NCI-H460 (cell line): ENCODE results near the gene ATXN8OS. TPM values are rescaled to one million over a fixed set of nuclear protein-coding genes. Genes with fewer than 3 reads are reported as not detected.
A peak's percentile ranks its signal among the peaks of the same experiment; 100 is the strongest.
"Not testable (repeated sequence)": the region's sequence is repeated elsewhere in the genome, so short reads cannot be mapped to it uniquely, and the experiment has no call there.

Source experiments
- DNase-seq: peaks from one replicate; pipeline ENCODE4 v3.0.0-alpha.2; 2016; ENCODE audit warnings: low read depth; ENCODE audit errors: extremely low read depth
- polyA plus RNA-seq: library from polyadenylated mRNA; depleted of rRNA; stranded (reverse); fragments of >200 nt; gene quantifications from 2 replicates; pipeline ENCODE4 v1.2.3, GENCODE V29; 2014; cell fraction: nucleus; rRNA removed
- total RNA-seq: library from RNA; depleted of rRNA; stranded (reverse); fragments of >200 nt; shearing (Covaris generic); gene quantifications from 2 replicates; pipeline ENCODE4 v1.2.3, GENCODE V29; 2014; rRNA removed

The ATXN8OS gene
- total RNA-seq: not detected in 2 replicates
- not detected in 2 replicates for polyA plus RNA-seq

DNA sequence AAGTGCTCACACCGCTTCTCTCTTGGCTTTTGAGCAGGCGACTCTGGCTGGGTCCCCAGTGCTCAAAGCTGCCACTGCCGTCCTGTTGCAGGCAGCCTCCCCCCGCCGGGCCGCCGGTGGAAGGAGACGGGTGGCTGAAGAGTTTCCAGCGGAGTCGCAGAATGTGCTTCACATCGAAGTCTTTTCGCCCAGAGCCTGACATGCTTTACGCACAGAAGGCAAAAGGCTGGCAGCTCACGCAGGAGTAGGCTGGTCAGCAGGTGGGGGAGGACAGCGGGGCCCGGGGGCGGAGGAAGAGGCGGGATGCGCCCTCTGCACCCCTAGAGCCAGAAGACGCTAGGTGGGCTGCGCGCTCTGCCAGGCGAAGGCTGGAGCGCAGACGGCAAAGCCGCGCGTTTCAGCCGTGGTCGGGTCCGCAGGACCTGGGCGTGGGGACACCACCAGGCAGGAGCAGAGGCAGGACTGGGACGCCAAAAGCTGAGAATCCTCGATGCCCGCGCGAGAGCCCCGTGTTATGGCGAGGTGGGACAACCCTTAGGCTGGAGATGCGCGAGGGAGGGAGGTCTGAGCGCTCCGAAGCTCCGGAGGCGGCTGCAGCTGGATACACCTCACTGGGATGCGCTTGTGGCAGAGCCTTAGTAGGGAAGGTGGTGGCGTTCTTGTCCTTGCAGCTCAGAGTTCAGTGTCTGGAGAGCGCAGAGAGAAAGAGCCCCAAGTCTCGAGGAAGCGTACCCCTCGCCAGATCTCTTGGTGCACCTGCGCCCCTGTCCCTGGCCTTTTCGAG is at the start of gene ATXN8OS:
Gene ATXN8OS, plus strand, starts transcription at position 329 of the 784 bp plus-strand sequence.
- DNase-seq: no peak

DNA sequence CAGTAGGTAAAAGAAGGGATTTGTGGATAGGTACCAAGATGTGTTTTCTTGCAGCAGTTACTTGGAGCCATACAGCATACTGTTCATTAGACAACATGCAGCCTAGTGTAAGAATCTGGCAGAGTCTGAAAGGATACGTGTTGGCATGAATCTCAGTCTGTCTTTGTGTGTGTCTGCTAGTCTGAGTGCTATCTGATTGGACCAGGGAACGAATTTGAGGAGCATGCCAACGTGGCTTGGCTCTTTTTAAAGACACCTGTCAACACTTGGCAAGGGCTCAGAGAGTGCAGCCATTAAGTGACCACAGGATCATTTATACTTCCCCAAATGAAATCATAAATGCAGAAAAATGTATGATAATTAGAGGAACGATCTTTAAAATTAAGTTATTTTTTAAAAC is 27.6 kb upstream of the ATXN8OS start:
- DNase-seq: no peak

DNA sequence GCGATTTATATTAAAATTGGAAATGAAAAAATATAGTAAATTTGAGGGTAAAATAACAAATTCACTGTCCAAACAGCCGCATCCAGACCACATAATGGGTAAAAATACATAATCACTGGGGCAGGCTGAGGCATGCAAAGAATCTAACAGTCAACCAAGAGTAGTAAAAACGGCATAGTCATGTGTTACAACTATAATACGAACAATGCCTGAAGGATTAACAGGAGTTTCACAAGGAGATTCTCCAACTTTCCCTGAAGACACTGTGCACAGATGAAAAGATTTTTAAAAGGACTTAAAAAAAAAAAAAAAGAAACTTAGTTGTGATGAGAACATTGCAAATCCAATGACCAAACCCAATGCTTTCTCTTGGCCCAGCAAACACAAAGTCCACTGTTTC is 20.4 kb upstream of the ATXN8OS start:
- DNase-seq: no peak

DNA sequence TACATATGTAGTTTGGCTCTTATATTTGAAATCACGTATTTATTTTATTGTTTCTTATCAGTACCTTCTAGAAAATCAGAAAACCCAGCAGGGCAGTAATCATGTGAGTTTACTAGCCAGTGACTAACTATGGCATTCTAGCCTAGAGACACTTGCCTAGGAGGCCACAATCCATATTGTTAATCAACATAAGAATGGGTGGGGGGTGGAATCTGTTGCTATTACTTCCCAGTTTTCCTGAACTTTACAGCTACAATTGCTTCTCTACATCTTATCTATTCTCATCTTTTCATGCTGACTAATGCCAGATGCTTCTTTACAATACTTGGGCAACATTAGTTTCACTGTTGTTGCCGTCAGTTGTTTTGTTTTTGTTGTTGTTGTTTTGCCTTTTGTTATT is 18.7 kb upstream of the ATXN8OS start:
- DNase-seq: no peak

DNA sequence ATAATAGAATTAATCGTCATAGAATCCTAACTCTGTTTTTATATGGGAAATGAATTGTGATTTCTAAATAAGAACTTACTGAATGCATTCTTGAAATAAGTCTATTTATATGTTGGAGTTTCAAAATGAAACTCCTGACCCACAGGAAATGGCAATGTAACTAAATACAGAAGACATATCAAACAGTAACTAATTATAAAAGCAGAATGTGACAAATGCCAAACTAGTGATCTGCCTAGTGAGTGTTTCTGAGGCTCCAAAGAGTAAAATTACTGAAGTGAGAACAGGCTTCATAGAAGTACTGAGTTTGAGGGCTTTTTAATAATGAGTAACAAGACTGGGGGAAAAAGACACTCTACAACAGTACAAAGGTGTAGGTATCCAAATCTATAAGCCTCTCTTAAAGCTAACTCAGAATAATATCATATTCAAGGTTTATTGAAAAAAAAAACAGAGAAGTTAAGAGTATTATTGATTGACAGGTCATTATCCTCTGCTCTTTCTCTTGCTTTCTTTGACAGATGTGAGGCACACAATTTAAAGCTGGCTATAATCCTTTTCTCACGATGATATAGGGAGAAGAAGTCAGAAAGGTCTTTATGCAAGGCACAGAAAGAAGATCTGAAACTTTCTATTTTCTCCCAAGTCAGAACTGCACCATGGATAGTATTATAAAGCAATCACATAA is 17.4 kb upstream of the ATXN8OS start:
- DNase-seq: no peak

DNA sequence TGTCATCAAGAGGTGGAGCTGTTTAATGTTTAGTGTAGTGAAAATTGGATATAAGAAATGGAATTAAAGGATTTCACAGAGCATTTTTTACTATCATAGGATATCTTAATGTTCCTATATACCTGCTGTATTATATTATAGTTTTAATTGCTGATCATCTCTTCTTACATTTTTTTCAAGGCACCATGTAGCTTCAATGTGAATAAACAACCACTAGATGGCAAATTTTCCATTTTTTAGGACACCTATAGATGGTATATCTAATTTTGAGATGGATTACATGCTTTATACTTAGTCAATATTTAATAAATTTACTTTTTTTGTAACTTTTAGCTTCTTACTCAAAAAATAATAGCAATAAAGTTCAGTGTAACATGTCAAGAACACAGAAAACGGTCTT is 9.0 kb upstream of the ATXN8OS start:
- DNase-seq: peak; percentile 12

DNA sequence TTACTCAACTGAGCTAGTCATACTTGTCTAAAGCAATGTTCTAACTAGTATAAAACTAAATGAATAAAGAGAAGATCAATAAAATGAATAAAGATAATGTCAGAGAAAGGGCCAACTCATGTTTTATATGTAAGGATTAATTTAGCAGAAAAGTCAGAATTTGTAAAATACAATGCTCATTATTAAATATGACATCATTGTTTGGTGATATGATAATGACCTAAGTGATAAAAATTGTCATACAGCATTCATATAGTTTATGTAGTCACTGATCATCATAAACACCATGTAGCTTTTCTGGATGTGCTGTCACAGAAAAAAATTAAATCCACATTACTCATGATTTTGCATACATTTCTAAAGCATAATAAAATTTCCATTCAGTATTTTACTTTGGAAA is 3.1 kb upstream of the ATXN8OS start:
- no peak for DNase-seq

DNA sequence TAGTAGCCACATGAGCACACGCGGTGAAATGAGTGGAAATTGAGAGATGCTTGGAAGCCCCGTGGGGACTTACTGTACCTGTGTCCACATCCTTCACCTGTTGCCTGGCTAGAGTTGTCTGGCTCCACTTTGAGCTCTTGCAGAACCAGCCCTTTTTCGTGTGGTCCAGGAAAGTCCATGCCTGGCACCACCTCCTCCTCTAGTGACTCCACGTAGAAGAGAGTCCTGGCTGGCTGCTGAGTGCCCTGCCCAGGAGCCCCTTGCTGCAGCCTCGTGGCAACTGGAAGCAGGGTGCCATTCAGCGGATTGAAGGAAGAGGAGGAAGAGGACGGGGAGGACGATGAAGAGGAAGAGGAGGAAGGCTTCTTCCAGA is 515 bp upstream of the ATXN8OS start:
- DNase-seq: no peak

DNA sequence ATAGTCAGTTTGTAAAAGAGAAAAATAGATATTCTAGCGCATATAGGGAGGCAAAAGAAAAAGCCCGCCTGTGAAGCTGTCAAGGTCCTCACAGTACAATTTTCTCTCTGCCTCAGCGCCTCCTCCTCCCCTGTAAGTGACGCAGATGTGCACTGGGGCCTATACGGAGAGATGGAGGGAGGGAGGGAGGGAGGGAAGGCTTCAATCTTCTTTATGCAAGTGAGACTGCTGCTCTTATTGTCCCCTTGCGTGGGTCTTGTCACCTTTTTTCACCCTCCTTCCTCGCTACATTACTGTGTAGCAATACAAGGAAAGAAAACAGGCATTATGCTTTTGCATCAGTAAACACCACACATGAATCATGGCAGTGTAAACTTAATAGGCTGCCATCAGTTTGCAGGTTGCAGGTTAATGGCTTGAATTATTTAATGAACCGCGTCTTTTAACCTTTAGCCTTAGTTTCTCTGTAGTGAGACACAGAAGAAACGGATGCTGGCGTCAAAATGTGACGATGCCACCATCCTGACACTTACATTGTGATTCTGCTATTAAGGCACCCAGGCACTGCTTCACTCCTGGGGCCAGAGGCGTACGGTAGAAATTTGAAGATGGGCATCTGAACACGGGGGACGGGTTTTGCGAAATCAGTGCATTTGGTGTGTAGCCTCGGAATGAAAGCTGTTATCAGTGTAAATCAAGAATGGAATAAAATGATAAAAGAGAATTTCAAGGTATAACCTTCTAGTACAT is 905 bp downstream of the ATXN8OS start, which contains the start of gene KLHL1:
Gene KLHL1, minus strand, starts transcription at position 97 of the 750 bp plus-strand sequence. CDS start 753 bp downstream, outside the sequence.
- DNase-seq: no peak

DNA sequence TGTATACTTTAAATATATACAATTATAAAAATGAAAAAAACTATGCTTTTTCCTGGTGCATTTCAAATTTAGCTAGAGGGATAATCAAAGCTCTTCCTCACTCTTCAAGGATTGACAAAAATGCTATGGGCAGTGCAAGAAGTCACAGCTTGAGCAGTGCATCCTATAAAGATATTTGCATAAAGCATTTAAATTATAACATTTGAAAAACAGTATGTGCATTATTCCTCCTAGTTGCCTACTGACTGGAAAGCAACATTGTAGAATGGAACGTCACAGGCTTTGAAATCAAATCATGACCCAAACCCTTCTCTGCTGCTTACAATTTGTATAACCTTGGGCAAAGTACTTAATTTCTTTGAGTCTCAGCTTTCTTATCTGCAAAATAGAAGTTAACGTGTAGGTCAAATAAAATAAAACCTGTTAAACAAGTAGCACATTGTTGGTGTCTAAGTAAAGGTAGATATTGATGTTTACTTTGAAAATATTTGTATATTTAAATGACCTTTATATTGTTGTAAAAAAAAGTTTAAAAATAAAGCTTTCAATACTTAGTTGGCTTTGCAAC is 9.8 kb downstream of the ATXN8OS start:
- no peak for DNase-seq

DNA sequence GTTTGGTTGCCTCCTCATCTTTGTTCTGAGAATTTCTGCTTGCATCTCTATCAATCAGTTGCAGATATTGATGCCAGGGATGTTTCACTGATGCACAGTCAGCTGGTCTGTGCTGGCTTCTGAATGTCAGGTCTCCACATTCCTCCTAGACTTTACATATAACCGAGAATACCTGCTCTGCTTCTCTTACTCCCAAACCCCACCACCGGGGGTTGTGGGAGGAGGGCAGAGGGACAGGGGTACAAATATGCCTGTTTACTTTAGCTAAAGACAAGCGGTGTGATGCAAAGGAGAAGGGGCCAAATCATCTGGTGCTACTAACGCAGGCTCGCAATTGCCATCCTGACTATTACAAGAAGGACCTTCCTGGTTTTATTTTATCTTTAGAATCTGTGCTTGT is 18.1 kb downstream of the ATXN8OS start:
- DNase-seq: no peak

DNA sequence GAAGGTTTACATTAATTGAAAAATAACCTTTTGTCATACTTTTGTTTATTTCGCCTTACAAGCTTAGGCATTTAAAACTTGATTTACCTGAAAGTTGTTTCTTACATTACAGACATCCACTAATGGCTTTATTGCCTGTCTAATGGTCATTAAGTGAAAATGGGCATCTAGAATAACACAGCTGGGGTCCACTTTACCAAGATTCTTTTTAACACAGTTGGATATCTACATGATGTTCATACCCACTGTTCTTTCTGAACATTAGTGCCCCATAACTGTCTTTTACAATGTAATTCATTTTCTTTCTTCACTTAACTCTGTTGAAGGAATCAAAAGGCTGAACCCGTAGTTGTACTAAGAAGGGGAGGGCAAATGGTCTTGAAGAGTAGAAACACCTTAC is 20.5 kb downstream of the ATXN8OS start:
- DNase-seq: no peak

DNA sequence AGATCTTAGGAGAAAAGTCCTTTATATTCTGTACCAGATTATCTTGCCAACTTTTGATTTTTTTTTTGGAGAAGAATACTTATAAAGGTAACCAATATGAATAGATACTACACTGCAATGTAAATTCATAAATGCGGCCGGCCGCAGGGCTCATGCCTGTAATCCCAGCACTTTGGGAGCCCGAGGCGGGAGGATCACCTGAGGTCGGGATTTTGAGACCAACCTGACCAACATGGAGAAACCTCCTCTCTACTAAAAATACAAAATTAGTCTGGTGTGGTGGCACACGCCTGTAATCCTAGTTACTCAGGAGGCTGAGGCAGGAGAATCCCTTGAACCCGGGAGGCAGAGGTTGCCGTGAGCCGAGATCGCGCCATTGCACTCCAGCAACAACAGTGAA is 35.0 kb downstream of the ATXN8OS start:
- DNase-seq: not testable (repeated sequence)

DNA sequence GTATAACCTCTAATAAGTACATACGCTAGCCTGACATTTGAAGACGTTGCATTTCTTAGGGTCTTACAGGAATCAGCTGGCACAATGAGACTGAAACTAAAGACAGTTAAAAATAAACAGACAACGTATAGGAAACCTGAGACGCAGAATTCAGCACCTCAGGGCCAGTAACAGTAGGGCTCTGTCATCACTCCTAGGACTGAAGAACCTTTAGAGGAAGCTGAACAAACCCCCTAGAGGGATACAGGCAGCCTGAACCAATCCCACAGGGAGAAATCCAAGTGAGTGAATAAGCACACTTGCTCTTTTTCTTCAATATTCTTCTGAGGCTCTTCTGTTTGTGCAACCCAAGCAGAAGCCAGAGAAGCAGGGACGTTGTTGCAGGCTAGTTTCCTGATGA is 54.5 kb downstream of the ATXN8OS start:
- no peak for DNase-seq

DNA sequence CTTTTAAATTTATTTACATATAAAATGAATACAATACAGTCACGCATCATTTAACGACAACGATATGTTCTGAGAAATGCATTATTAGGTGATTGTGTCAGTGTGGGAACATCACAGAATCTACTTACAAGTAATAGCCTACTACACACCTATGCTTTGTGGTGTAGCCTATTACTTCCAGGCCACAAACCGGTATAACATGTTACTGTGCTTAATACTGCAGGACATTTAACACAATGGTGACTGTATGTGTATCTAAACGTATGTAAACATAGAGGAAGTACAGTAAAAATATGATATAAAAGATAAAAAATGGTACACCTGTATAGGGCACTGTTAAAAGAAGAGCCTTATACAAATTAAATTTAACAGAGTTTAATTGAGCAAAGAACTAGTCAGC is 63.1 kb downstream of the ATXN8OS start:
- DNase-seq: no peak

DNA sequence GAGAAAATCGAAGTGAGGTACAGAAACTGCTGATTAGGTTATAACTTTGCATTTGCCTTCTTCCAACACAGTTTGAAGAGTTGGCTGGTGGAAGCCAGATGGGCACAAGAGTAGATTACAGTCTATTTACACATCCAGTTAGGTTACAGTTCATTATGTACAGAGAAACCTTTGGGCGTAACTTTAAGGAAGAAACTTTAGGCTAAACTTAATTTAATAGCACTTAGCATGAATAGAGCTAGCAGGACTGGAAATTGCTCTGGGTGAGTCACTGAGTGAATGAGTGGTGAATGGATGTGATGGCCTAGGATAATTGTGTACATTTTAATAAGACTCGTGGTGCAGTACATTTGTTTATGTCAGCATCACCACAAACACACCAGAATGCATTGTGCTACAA is 63.5 kb downstream of the ATXN8OS start:
- DNase-seq: no peak

DNA sequence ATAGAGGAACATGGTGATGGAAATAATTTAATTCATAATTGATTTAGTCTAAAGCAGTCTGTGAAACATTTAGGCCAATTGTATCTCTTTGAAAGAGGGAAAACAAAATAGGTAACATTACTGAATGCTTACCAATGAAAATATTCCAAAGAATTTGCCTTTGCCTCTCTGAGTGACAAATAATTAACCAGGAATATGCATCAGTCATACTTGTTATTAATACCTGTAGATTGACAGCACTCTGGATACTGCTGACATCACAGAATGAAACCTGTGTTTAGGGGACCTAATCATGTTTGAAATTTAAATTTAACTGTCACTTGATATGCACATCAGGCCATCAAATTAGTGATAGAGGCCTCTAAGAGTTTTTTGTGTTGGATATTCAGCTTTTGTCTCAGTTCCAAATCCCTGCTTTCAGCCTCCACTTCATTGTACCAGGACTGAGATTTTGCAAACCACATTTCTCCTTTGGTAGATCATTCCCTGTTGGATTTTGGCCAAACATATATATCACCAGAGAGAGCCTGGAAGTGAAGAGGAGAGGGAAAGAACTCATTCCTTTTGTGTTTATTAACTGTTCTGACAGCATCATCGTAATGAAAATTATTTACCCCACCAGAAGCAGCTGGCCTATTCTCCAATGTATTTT is 65.4 kb downstream of the ATXN8OS start:
- no peak for DNase-seq

DNA sequence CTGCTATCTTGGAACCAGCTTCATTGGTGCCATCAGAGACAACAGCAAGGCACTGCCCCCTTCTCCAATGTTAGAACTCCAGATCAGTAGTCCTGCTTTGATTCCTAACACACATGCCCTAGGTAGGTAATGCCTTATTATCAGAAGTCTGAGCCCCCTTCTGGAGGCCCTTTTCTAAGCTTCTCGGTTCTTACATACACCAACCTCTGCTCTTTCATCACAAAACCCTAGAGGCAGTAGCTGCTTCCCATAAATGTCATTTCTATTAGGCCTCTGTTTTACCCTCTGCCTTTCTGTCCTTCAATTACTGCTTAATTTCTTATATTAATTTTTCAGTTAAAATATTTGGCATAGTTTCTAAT is 66.0 kb downstream of the ATXN8OS start:
- DNase-seq: no peak

DNA sequence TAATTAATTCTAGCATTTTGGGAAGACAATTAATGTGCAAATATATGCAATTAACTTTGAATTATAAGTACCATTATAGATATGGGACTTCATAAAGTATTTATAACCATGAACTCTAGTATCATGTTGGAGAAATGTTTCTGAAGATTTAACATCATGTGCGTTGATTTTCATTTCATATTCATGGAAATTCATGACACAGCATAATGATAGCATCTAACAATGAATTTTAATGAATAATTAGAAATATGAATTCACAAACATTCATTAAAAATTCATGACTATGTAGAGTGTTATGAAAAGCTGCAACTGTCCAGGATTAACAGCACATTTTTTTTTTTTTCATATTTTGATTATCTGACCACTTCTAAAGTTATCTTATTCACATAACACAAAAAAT is 70.7 kb downstream of the ATXN8OS start:
- DNase-seq: no peak
